Sigmoid colon (tissue), 4 donors: ENCODE measurements around the gene STK25.

Experiments
- EP300 ChIP-seq, 4 donors: sonication (generic); formaldehyde crosslinking; IDR thresholded peaks; one replicate each; pipeline ENCODE4 v1.6.1; 2017; ENCODE audit warnings: antibody characterized with exemption in 4 of 4
- POLR2A ChIP-seq, 2 donors: fragments of 450-650 bp; IDR thresholded peaks; one replicate each; pipeline ENCODE4 v1.6.1; 2016; ENCODE audit warnings: antibody characterized with exemption in 2 of 2, mild to moderate bottlenecking in 2 of 2, moderate library complexity in 2 of 2
- POLR2AphosphoS5 ChIP-seq, 4 donors: sonication (generic); formaldehyde crosslinking; IDR thresholded peaks; one replicate each; pipeline ENCODE4 v1.6.1; 2017; ENCODE audit warnings: antibody characterized with exemption in 4 of 4
- TF ChIP-seq, protein P1 (sequence below), 4 experiments: fragments of 450-650 bp in 3 of 4; fragments of 200-600 bp in 1 of 4; IDR thresholded peaks; one replicate each; pipeline ENCODE4 v1.5.1; 2016 to 2019; ENCODE audit warnings: antibody characterized with exemption in 4 of 4, mild to moderate bottlenecking in 3 of 4, moderate library complexity in 2 of 4

DNA sequence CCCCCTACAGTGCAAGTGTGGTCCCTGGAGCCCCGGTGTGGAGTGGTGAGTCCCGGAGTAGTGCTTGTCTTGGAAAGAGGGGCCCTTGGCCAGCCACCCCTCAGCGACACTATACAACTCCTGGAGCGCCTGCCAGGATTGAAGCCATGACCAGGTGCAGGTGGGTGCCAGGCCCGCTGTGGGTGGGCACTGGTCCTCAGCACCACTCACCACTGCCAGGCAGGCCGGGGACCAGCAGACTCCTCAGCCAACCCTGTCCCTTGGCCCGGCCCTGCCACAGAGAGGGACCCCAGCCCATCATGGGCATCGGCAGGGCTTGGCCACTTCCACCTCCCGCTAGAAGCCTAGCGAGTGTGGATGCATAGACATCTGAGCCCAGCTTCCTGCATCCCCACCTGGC, 42.2 kb downstream of the STK25 start:
- TF ChIP-seq POLR2A (IDR thresholded peaks at IDR 0.05) = no peak
- TF ChIP-seq, protein P1, sequence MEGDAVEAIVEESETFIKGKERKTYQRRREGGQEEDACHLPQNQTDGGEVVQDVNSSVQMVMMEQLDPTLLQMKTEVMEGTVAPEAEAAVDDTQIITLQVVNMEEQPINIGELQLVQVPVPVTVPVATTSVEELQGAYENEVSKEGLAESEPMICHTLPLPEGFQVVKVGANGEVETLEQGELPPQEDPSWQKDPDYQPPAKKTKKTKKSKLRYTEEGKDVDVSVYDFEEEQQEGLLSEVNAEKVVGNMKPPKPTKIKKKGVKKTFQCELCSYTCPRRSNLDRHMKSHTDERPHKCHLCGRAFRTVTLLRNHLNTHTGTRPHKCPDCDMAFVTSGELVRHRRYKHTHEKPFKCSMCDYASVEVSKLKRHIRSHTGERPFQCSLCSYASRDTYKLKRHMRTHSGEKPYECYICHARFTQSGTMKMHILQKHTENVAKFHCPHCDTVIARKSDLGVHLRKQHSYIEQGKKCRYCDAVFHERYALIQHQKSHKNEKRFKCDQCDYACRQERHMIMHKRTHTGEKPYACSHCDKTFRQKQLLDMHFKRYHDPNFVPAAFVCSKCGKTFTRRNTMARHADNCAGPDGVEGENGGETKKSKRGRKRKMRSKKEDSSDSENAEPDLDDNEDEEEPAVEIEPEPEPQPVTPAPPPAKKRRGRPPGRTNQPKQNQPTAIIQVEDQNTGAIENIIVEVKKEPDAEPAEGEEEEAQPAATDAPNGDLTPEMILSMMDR (IDR thresholded peaks at IDR 0.05) = no peak
- TF ChIP-seq EP300 (IDR thresholded peaks at IDR 0.05) = no peak
- TF ChIP-seq POLR2AphosphoS5 (IDR thresholded peaks at IDR 0.05) = no peak
